C4-2B (cell line): ENCODE results near the gene SPSB1.

Source experiments
- CTCF ChIP-seq: fragments of 450-650 bp; conservative IDR thresholded peaks from 2 replicates; pipeline ENCODE4 v1.5.1; 2017; ENCODE audit warnings: mild to moderate bottlenecking
- ZFX ChIP-seq: fragments of 450-650 bp; IDR thresholded peaks from 2 replicates; pipeline ENCODE4 v1.6.1; 2017

GRCh38 chr1:9418851-9419250, 126.2 kb downstream of the SPSB1 start:
- TF ChIP-seq CTCF (no peak), ZFX (no peak)
